ENCODE data around the gene SFN.
A peak's percentile ranks its signal among the peaks of the same experiment; 100 is the strongest.

Gene SFN

GRCh38 chr1:26897351-26897750 is 34.4 kb downstream of the SFN start:
- Histone ChIP-seq H3K36me3 (ENCODE audit: control insufficient read depth, low read length) (peaks cover 23% of the 10 kb centered on the region), H3F3A (ENCODE audit: control insufficient read depth, insufficient read depth) (no peaks in the 10 kb centered on the region), H3K4me2 (ENCODE audit: low read length) (no peak overlapping the region), H3K9me2 (replicated peaks; ENCODE audit: control insufficient read depth, low read length) (no peaks in the 10 kb centered on the region), H4K20me1 (ENCODE audit: control insufficient read depth, insufficient read depth, low read depth, low read length) (no peaks in the 10 kb centered on the region), H3K4me1 (ENCODE audit: control insufficient read depth, low read length) (peaks cover 14% of the 10 kb centered on the region), H3K4me3 (ENCODE audit: low read length) (no peak overlapping the region), H3K79me2 (ENCODE audit: control insufficient read depth, low read length) (peaks cover 39% of the 10 kb centered on the region), H3K27ac (ENCODE audit: low read depth, low read length) (no peak overlapping the region), H3K27me3 (ENCODE audit: control insufficient read depth, low read length) (no peaks in the 10 kb centered on the region), H3K9me3 (ENCODE audit: control insufficient read depth, insufficient read depth, low read length) (no peaks in the 10 kb centered on the region)
- no peak for TF ChIP-seq EZH2phosphoT487 (IDR thresholded peaks at IDR 0.05; ENCODE audit: borderline replicate concordance, low read length)
- no peak for TF ChIP-seq CTCF (IDR thresholded peaks at IDR 0.05; ENCODE audit: low read depth, low read length, poor library complexity, severe bottlenecking)

- Histone ChIP-seq H3K27ac (ENCODE audit: low read depth, low read length) (peak within 1 kb of the TSS; percentile 35; the same call in 1 of the 2 replicates), H3K9me3 (ENCODE audit: control insufficient read depth, insufficient read depth, low read length) (no peaks in the 10 kb centered on the region), H3K36me3 (ENCODE audit: control insufficient read depth, low read length) (peaks cover 3% of the 10 kb centered on the region; the same call in 1 of the 2 replicates), H3K4me3 (ENCODE audit: low read length) (peak within 1 kb of the TSS; percentile 85), H3K9me2 (replicated peaks; ENCODE audit: control insufficient read depth, low read length) (no peaks in the 10 kb centered on the region), H4K20me1 (ENCODE audit: control insufficient read depth, insufficient read depth, low read depth, low read length) (no peaks in the 10 kb centered on the region), H3K79me2 (ENCODE audit: control insufficient read depth, low read length) (peaks cover 34% of the 10 kb centered on the region), H3K4me2 (ENCODE audit: low read length) (peak within 1 kb of the TSS; percentile 64), H3K4me1 (ENCODE audit: control insufficient read depth, low read length) (peaks cover 14% of the 10 kb centered on the region), H3F3A (ENCODE audit: control insufficient read depth, insufficient read depth) (no peaks in the 10 kb centered on the region), H3K27me3 (ENCODE audit: control insufficient read depth, low read length) (no peaks in the 10 kb centered on the region)
- TF ChIP-seq EZH2phosphoT487 (IDR thresholded peaks at IDR 0.05; ENCODE audit: borderline replicate concordance, low read length) (no peak), CTCF (IDR thresholded peaks at IDR 0.05; ENCODE audit: low read depth, low read length, poor library complexity, severe bottlenecking) (no peak)
These were observed 37.3 kb downstream of the SFN start, which contains the start of gene GPATCH3 for GRCh38 chr1:26900001-26900814. Gene GPATCH3, minus strand, starts transcription at chr1:26900467. Its CDS starts 25 bp downstream, at chr1:26900442.

- H3K9me2 ChIP-seq (replicated peaks; ENCODE audit: control insufficient read depth, low read length) = no peaks in the 10 kb centered on the region
- TF ChIP-seq EZH2phosphoT487 (IDR thresholded peaks at IDR 0.05; ENCODE audit: borderline replicate concordance, low read length) = no peak
- no peak for TF ChIP-seq CTCF (IDR thresholded peaks at IDR 0.05; ENCODE audit: low read depth, low read length, poor library complexity, severe bottlenecking)
- peaks cover 14% of the 10 kb centered on the region for H3K4me1 ChIP-seq (ENCODE audit: control insufficient read depth, low read length)
- H3K79me2 ChIP-seq (ENCODE audit: control insufficient read depth, low read length) = peaks cover 34% of the 10 kb centered on the region
- H3K4me3 ChIP-seq (ENCODE audit: low read length) = peak overlapping the region; percentile 85
- peaks cover 3% of the 10 kb centered on the region; the same call in 1 of the 2 replicates for H3K36me3 ChIP-seq (ENCODE audit: control insufficient read depth, low read length)
- H3K27ac ChIP-seq (ENCODE audit: low read depth, low read length) = peak overlapping the region; percentile 35; the same call in 1 of the 2 replicates
- no peaks in the 10 kb centered on the region for H4K20me1 ChIP-seq (ENCODE audit: control insufficient read depth, insufficient read depth, low read depth, low read length)
- H3F3A ChIP-seq (ENCODE audit: control insufficient read depth, insufficient read depth) = no peaks in the 10 kb centered on the region
- H3K9me3 ChIP-seq (ENCODE audit: control insufficient read depth, insufficient read depth, low read length) = no peaks in the 10 kb centered on the region
- no peaks in the 10 kb centered on the region for H3K27me3 ChIP-seq (ENCODE audit: control insufficient read depth, low read length)
- peak overlapping the region; percentile 64 for H3K4me2 ChIP-seq (ENCODE audit: low read length)
These were observed 38.0 kb downstream of the SFN start for GRCh38 chr1:26900815-26901511.

Measured in DOHH2 (cell line).